GM19328 (cell line): Measurements from ENCODE around the gene MPEG1.

Source experiments
- ATAC-seq: cut with Tn5 transposase; IDR thresholded peaks from one replicate; pipeline ENCODE4 v1.9.1; 2021; ENCODE audit warnings: mild to moderate bottlenecking, moderate library complexity; ENCODE audit not compliant: unreplicated experiment

The MPEG1 gene, protein sequence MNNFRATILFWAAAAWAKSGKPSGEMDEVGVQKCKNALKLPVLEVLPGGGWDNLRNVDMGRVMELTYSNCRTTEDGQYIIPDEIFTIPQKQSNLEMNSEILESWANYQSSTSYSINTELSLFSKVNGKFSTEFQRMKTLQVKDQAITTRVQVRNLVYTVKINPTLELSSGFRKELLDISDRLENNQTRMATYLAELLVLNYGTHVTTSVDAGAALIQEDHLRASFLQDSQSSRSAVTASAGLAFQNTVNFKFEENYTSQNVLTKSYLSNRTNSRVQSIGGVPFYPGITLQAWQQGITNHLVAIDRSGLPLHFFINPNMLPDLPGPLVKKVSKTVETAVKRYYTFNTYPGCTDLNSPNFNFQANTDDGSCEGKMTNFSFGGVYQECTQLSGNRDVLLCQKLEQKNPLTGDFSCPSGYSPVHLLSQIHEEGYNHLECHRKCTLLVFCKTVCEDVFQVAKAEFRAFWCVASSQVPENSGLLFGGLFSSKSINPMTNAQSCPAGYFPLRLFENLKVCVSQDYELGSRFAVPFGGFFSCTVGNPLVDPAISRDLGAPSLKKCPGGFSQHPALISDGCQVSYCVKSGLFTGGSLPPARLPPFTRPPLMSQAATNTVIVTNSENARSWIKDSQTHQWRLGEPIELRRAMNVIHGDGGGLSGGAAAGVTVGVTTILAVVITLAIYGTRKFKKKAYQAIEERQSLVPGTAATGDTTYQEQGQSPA

DNA sequence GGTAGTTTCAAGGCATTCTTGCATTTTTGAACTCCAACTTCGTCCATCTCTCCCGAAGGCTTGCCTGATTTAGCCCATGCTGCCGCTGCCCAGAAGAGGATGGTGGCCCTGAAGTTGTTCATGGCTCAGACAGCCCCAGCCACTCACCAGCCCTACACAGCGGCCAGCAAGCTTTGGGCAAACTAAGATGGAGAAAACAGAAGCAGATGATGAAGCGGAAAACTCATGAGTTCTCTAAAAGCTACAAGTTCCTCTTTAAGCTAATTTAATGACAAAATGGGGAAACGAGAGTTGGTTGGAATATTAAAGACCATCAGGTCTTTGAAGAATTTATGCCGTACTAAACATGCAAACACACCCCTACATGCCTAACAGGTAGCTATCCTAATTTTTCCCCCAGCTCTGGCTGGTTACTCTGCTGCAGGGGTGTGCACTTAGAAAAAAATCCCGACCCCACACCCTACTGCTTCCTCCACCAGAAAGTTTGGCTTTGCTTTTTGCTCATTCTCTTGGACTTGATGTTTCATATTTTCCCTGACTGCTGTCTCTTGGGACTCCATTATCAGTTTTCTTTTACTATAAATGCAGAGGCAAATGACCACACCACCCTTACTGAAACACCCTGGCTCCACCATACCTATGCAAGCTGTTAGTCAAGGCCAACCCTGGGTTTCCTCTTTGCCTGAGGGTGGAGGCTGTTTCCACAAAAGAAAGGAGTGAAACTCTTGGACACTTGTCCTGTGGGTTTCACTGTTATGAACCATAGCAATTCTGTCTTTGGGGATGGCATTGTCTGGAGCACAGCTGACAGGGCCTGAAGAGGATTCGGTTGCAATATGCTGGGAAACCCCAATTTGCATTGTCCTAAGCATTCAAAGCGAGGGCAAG, at the start of gene MPEG1:
MPEG1 (minus strand) TSS at position 184 of the 888 bp plus-strand sequence; CDS start at position 122, 62 bp downstream.
- ATAC-seq, result no peak

DNA sequence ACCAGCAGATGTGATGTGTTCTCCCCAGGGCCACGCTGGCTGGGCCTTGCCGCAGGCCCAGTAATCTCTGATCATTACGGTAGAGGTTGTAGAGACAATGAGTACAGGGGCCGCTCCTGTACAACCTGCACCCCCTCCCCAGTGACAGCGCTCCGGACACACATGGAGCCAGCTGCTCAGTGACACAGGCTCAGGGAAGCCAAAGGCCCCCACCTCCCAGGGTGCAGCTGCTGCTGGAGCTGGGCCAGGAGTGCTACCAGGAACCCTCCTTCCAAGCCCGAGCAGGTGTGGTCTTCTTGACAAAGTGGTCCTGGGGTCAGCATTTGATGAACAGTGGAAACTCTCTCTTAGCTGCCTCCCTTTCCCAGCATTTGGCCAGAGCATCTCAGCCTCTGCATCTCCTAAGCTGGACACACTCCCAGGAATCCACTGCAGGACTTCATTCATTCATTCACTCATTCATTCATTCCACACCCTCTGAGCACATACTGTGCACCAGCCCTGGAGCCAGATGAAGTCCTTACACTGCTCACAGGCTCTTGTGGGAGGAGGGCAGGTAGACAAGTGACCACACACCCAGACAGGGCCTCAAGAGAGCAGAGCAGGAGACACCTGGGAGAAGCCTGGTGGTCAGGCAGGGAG, 49.6 kb upstream of the MPEG1 start:
- no peak for ATAC-seq

DNA sequence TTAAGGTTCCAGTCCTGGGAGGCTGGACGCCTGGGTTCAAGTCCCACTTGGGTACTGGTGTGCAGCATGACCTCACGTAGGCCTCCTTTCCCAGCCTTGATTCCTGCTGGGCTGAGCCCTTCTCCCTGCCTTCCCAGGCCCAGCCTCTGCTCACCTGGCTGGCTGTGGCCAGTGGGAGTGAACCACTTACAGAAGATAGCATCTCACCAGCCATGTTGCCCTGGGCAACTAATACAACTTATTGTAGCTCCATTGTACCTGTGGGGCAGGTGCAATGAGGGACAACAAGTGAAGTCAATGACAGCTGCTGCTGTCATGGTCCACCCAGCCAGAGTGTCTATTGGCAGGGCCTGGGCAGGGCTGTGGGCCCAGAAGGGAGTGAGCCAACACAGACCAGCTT, 48.4 kb upstream of the MPEG1 start:
- no peak for ATAC-seq

DNA sequence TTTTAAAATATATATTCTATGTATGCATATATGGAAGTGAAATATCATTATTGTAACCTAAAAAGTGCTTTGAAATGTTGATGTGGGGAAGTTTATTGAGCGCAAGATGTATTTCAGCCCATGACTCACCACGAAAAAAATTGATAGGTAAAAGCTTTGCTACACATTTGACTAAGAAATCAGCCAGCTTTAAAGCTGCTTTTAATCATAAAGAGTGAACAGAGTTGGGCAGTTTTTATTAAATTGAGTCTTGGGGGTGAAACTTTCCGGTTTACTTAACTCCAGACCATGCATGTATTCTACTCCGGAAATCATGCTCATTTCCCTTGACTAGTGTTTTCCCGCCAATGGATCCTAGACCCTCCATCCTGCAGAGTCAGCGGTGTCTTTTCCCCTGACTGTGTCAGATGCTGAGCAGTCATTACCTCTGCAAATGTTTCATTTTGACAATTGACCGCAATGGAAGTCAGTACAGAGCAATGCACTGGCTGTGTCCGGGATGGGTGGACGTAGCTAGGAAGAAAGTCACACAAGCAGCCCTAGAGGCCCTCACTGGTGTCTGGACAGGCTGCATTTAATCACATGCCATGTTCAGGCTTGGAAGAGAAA, 47.2 kb upstream of the MPEG1 start:
- no peak for ATAC-seq

DNA sequence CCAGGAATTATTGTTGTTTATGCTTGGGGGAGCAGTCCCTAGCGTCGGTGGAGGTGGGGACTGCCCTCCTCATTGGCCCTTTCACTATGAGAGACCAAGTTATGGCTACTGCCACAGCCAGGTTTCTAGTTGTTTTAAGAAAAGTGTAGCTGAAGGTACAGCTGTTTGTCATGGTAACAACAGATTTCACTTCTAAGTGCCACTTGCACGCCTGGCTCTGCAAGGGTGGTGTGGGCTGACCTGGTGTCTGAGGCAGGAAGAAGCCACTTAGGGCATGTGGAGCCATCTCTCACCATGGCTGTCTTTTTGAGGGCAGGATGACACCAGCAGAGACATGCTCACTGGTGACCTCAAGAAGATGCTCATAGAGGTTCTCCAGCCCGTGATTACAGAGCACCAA, 46.3 kb upstream of the MPEG1 start:
- ATAC-seq, result no peak

DNA sequence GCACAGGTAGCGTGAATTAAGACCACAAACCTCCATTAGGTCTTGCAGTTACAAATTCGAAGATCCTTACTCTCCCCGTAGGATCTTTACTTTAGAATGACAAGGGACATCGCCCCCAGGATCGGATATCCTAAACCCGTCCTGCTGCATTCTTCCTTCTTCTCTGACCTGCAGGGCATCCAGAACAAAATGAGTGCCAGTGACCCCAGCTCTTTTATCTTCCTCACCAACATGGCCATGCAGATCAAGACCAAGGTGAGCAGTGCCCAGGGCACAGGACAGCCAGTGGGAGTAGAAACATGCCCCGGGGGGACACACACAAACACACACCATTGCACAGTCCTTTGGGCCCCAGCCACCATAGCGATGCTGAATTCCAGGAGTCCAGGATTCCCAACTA, 42.6 kb upstream of the MPEG1 start:
- no peak for ATAC-seq

DNA sequence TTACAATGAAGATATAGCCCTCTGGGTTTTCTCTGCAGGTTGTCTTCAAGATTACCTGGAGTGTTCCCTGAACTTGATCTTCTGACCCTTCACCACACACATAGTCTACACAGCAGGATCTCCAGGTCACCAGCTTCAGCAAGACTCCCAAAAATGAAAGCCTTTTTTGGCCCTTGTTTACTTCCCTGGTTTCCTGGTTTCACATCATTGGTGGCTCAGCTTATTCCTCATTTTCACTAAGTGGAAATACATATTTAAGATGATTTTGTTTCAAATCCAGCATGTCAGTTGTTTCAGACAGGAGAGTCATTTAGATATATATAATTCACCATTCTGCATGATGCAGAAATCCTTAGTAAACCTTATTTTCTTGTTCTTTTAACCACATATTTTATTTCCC, 41.6 kb upstream of the MPEG1 start:
- ATAC-seq, result no peak

DNA sequence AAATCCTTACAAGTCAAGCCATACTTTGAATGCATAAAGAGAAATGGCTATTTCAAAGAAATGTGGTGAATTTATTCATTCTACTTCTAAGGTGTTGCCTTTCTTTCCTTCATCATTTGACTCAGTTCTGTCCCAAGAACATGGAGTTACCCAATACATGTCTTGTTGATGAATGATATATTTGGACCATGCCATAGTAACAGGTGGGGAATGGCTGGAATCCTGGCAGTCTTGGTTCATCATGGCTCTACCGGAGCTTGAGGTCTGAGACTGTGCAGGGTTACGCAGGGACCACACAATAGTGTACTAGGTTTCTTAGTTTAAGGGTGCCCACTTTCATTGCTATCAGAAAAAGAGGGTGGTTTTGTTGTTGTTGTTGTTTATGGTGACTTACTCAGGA, 40.3 kb upstream of the MPEG1 start:
- ATAC-seq, result no peak

DNA sequence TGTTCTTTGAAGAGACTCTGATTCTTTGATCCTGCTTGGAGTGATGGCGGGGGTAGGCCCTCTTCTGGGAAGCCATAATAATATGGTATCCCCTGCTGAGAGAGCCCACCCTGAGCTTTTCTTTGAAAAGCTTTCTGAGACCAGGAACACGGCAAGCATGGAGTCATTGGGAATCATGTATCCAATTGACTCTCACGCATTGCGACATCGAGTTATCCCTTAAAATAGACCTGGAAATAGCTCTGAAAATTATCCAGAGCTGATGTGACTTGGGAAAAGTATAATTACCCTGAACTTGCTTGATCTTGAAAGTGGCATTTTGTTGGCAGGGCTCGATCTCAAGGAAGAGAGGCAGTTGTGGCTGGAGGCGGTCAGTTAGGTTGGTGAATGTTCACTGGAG, 36.8 kb upstream of the MPEG1 start:
- no peak for ATAC-seq

DNA sequence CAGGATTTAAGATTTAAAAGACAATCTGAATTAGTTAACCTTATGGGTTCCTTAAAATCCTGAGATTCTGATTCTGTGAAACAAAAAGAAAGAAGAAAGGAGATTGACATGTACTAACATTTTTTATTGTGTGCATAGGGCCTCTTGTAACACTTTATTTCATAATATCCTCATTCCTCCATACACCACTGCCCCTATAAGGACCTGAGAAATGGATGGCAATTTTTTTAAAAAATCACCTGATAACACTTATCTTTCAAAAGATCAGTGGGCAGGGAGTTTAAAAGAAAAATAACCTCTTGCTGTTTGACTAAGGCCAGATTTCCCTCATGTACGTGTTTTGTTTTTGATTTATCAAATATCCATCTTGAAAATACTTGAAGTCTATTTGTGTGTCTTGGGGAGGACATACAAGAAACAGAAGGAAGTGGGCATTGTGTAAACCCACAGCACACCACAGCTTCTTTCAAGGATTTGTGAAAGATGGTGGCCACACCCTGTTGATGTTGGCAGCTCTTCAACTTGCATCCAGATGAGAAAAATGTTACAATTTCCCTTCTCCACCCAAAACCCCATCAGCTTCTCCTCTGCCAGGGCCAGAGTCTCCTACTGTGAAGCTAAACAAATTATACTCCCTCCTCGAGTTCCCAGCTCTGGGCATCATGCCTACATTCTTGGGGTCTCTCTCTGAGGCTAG, 35.0 kb upstream of the MPEG1 start:
- no peak for ATAC-seq

DNA sequence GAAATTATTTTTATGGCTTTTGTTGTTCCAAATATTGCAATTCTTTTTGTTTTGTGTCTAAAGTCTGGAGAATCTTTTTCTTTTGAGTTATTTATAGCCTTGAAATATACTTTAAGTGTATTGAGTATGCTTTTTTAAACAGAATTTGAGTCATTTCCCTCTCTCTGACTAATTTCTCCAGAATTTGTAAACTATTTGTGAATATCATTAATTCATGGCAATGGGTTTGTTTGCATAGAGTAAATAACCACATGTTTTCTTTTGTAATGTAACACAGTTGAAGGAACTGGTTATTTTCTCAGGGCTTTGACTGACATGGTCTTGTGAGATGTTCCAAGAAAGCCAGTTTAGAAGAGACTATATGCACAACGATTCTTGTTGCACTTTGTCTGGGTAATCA, 30.9 kb upstream of the MPEG1 start:
- ATAC-seq, result no peak

DNA sequence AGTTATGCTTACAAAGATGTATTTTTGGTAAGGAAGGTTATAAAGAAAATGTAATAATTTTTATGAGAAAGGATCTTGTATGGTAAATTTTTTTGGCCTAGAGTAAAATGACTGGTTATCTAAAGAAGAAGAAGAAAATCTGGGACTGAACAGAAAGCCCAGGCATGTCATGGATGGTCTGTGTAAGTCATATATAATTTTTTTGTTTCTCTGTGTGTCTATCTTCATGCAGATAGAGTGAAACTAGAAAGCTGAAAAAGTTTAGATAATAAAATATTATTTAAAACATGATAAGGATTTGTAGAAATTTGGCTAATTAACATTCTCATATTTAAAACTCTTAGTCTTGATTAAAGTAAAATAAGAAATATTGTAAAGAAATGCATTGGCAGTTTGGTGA, 27.6 kb upstream of the MPEG1 start:
- ATAC-seq, result no peak

DNA sequence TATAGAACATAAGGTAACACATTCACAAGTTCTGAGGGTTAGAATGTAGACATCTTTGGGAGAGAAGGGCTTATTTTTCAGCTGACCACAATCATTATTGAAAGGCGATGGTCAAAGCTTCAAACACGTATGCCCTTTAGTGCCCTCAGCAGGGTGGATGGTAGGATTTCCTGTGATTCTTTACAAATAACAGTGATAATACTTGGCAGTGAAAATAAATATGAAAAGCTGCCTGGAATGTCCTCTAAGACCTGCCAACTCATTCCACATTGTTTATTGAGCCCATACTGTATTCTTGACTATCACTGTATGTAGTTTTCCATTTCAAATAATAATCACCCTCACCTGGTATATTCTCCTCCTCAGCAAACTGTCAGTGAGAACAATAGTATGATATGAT, 13.7 kb upstream of the MPEG1 start:
- no peak for ATAC-seq

DNA sequence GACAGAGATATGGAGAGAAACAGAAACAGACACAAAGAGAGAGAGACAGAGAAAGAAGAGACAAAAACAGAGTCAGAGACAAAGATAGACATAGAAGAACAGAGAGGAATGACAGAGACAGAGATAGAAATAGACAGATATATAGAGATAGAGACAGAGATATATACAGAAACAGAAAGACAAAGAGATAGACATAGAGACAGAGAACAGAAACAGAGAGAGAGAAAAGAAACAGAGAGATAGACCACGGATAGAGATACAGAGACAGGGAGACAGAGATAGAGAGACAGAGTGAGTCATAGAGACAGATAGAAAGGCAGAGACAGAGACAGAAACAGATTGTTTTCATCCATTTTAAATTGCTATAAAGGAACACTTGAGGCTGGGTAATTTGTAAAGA, 12.3 kb upstream of the MPEG1 start:
- no peak for ATAC-seq

DNA sequence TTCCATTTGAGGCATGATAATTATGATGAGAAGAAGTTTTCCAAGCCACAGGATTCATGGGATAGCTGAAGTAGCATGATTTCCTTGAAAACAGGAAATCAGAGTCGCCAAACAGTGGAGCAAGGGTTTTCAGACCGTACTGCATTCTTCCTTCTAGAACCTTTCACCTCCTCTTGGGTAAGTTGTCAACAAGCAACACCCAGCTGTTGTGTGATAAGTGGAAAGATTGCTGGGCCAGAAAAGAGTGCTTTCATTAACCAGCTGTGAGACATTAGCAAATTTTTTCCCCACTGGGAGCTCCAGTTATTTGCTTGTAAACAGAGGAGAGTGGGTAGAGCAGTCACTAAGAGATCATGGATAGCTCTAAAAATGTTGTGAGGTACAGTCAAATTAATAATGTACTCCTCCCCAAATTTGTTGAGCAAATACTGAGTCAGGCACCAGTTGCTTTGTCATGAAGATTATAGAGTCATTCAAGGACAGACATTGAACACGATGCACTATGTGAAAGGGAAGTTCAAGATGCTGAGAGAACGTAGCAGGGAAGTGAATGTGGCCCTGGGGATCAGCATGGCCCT, 11.7 kb upstream of the MPEG1 start:
- no peak for ATAC-seq

DNA sequence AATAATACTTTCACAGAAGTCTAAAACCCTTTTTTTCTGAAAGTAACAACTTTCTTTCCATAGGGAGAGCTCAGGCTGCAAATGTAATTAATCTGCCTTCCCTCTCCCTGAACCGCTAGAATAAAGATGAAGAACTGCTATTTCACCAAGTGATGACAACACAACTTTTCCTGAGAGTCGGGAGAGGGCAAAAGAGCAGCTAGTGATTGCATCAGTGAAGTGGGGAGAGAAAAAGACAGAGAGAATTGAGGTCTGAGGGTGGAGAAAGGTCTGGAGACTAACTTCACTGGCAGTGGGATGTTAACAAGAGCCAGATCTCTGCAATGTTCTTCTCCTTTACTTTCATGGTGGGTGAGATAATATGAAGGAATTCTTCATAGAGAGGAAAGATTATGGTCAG, 10.9 kb upstream of the MPEG1 start:
- ATAC-seq, result no peak

DNA sequence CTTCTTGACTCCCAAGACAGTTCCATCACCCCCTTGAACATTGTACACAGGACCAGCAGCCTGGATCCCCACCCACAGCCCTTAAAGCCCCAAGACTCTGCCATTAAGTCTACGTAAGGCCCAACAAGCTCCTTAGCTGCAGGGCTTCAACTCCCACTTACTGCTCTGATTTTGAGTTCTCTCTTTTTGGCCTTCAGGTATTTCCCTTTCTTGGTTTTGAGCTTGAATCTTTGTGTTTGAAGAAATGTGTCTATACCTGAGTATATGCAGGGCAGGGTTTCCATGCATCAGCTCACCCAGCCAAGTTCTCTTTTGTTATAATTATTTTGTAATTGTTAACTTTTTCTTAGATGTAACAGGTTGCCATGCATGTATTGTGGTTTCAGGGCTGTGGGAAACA, 10.4 kb upstream of the MPEG1 start:
- no peak for ATAC-seq

DNA sequence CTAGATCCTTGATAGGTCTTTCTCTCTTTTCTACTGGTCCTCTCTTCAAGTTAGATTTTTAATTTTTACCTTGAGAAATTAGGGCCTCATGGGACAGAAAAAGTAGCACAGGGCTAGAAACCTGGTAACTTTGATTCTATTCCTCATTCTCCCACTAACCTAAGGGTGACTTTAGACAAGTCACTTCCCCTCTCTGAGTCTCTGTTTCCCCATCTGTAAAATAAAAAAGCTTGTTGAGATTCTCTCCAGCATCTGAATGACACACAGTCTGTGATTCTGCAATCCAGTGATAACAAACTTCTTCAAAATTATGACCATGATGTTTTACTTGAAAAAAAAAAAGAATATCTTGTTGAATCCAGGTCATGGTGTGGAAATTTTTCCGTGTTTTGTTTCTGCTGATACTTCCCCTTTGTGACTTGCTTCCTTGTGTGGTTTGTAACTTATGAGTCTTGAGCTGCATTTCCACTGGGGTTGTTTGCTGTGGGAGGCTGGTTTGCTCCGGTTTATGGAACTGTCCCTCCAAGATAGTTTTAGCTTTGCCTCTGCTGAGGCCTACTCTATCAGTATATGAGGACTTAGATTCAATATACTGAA, 9.8 kb upstream of the MPEG1 start:
- ATAC-seq, result no peak

DNA sequence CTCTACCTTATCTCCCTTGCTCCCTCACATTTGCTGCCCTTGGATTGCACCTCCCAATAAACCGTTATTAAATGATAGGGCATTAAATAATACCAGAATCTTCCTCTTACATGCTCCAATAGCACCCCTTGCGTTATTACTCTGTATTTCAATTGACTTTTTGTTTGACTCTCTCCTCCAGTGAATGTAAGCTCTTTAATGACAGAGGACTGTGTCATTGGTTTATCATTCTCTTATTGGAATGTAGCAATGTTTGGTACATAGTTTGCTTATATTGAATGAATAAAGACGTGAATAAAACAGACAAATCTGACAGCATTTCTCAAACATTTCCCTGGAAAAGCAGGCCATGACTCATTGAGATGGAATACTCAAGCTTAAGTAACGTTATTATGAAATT, 8.7 kb upstream of the MPEG1 start:
- no peak for ATAC-seq
